T-cell (primary cell): ENCODE results near the gene TNFAIP3. TPM values are rescaled to one million over a fixed set of nuclear protein-coding genes. Genes with fewer than 3 reads are reported as not detected.
"Not testable (repeated sequence)": the region's sequence is repeated elsewhere in the genome, so short reads cannot be mapped to it uniquely, and the experiment has no call there.

Experiments
- ATAC-seq, 4 experiments: fragments of 200-7000 bp in 3 of 4; fragments of 150-1000 bp in 1 of 4; cut with Tn5 transposase; replicated peaks in 1 of 4; 1 replicate in 3 of 4; 2 replicates in 1 of 4; pipeline ENCODE4 v1.10.0; 2021; ENCODE audit warnings: moderate library complexity in 3 of 4, mild to moderate bottlenecking in 2 of 4, moderate number of reproducible peaks in 1 of 4
- CTCF ChIA-PET, 2 donors: fragments of 300-600 bp; sonication (Branson Sonifier 250); formaldehyde crosslinking; loops; one replicate each; lab custom pipeline; 2022; ENCODE audit warnings: antibody characterized with exemption in 2 of 2; lab: Charles Lee
- POLR2A ChIA-PET, 2 donors: fragments of 300-600 bp; sonication (Branson Sonifier 250); formaldehyde crosslinking; loops; one replicate each; lab custom pipeline; 2022; ENCODE audit warnings: antibody characterized with exemption in 2 of 2; lab: Charles Lee
- DNase-seq, 35 experiments: peaks; one replicate each; pipeline versions ENCODE4 v3.0.0 to v3.0.0-alpha.2; 2013 to 2023
- H3K27ac ChIP-seq: one replicate; pipeline ENCODE4 v1.5.1; 2013; ENCODE audit warnings: low read length
- H3K27me3 ChIP-seq, 2 experiments: replicated peaks in 1 of 2; 1 replicate in 1 of 2; 2 replicates in 1 of 2; pipeline versions ENCODE4 v1.6.1 to v1.7.0; 2013; ENCODE audit warnings: low read length in 1 of 2, mixed read lengths in 1 of 2; ENCODE audit not compliant: control insufficient read depth in 2 of 2, insufficient read depth in 2 of 2; ENCODE audit errors: extremely low read depth in 1 of 2
- H3K36me3 ChIP-seq, 2 donors: 1 replicate in 1 of 2; 2 replicates in 1 of 2; pipeline versions ENCODE4 v1.6.1 to v1.7.0; 2013; ENCODE audit warnings: low read length in 1 of 2; ENCODE audit not compliant: control insufficient read depth in 2 of 2, insufficient read depth in 1 of 2; ENCODE audit errors: extremely low read depth in 1 of 2
- H3K4me1 ChIP-seq, 2 experiments: 1 replicate in 1 of 2; 2 replicates in 1 of 2; pipeline versions ENCODE4 v1.6.1 to v1.7.0; 2013; ENCODE audit warnings: low read length in 2 of 2, mixed read lengths in 1 of 2; ENCODE audit not compliant: insufficient read depth in 2 of 2, control insufficient read depth in 1 of 2; ENCODE audit errors: extremely low read depth in 1 of 2
- H3K4me3 ChIP-seq, 2 donors: 1 replicate in 1 of 2; 2 replicates in 1 of 2; pipeline versions ENCODE4 v1.5.1 to v1.7.0; 2013; ENCODE audit warnings: mild to moderate bottlenecking in 2 of 2, low read length in 1 of 2, moderate library complexity in 1 of 2; ENCODE audit not compliant: control insufficient read depth in 1 of 2; ENCODE audit errors: extremely low read depth in 1 of 2
- H3K9me3 ChIP-seq: 2 replicates; pipeline ENCODE4 v1.7.0; 2013
- H3K27ac Mint-ChIP-seq, 2 donors: one replicate each; pipeline ENCODE4 v1.8.0; 2020 to 2021; ENCODE audit warnings: mild to moderate bottlenecking in 2 of 2, mixed read lengths in 2 of 2
- H3K27me3 Mint-ChIP-seq, 2 donors: one replicate each; pipeline ENCODE4 v1.8.0; 2021 to 2022; ENCODE audit warnings: mixed read lengths in 2 of 2
- H3K36me3 Mint-ChIP-seq: one replicate; pipeline ENCODE4 v1.8.0; 2021; ENCODE audit warnings: mixed read lengths
- H3K4me1 Mint-ChIP-seq, 3 donors: one replicate each; pipeline ENCODE4 v1.8.0; 2020 to 2022; ENCODE audit warnings: mixed read lengths in 3 of 3, mild to moderate bottlenecking in 1 of 3
- H3K4me3 Mint-ChIP-seq, 3 donors: one replicate each; pipeline ENCODE4 v1.8.0; 2020 to 2022; ENCODE audit warnings: mild to moderate bottlenecking in 3 of 3, mixed read lengths in 3 of 3, moderate library complexity in 3 of 3
- H3K9me3 Mint-ChIP-seq, 3 donors: one replicate each; pipeline ENCODE4 v1.8.0; 2020 to 2022; ENCODE audit warnings: mixed read lengths in 3 of 3
- WGBS: methylation state at CpG from one replicate; pipeline ENCODE4 v1.1.5; 2013; ENCODE audit warnings: missing lambda C conversion rate; ENCODE audit not compliant: insufficient coverage; 5-methylcytosine and 5-hydroxymethylcytosine counted together
- total RNA-seq, 35 experiments: library from RNA in 6 of 35; stranded (reverse) in 6 of 35; fragments of 120-200 nt in 1 of 35; gene quantifications; one replicate each; pipeline versions ENCODE4 v1.2.1 to v1.2.4 and lab custom pipeline; 2013 to 2026

The TNFAIP3 gene
- total RNA-seq, 5 donors from 2014 or later (not counting 1 experiment from before 2014, with no cell fraction given): 109 to 2,994 (median 145) TPM

- H3K27me3 ChIP-seq, H3K4me1 ChIP-seq, H3K9me3 ChIP-seq, ATAC-seq, H3K4me3 ChIP-seq, CTCF ChIA-PET, DNase-seq, H3K27me3 Mint-ChIP-seq, H3K27ac Mint-ChIP-seq, H3K36me3 ChIP-seq, H3K4me3 Mint-ChIP-seq, H3K4me1 Mint-ChIP-seq, H3K27ac ChIP-seq: not testable (repeated sequence)
- H3K9me3 Mint-ChIP-seq: peaks cover 32 to 55% (median 36%) of the 10 kb centered on the region in 3 donors
- POLR2A ChIA-PET: interaction anchor here in 1 of 2 donors (0.6 kb wide), 1 partner anchor 13 kb away, joined by 6 read pairs; no protein-coding TSS in a partner anchor
- WGBS: no CpG with 5 or more reads among the region's 2 CpGs
- peaks cover 19% of the 10 kb centered on the region for H3K36me3 Mint-ChIP-seq
These were observed 29.0 kb upstream of the TNFAIP3 start for GRCh38 chr6:137838090-137838489.

- H3K27ac Mint-ChIP-seq, H3K27me3 Mint-ChIP-seq, H3K4me3 Mint-ChIP-seq, H3K4me1 Mint-ChIP-seq, H3K36me3 ChIP-seq, POLR2A ChIA-PET, H3K4me1 ChIP-seq, ATAC-seq, CTCF ChIA-PET, H3K27me3 ChIP-seq, H3K4me3 ChIP-seq, H3K27ac ChIP-seq, H3K9me3 ChIP-seq, DNase-seq: not testable (repeated sequence)
- Mint-ChIP-seq H3K9me3 (peaks cover 32 to 55% (median 36%) of the 10 kb centered on the region in 3 donors), H3K36me3 (peaks cover 24% of the 10 kb centered on the region)
- 90% methylated on average over 2 of the region's 5 CpGs for WGBS
These were observed 28.5 kb upstream of the TNFAIP3 start for GRCh38 chr6:137838597-137838996.

- DNase-seq (no peak), ATAC-seq (no peak)
- Mint-ChIP-seq H3K4me3 (no peak overlapping the region), H3K36me3 (peaks cover 25% of the 10 kb centered on the region), H3K9me3 (peaks cover 32 to 55% (median 36%) of the 10 kb centered on the region in 3 donors), H3K27me3 (no peaks in the 10 kb centered on the region), H3K4me1 (peaks cover 0 to 4% (median 0%) of the 10 kb centered on the region in 3 donors), H3K27ac (no peak overlapping the region)
- no peak overlapping the region for H3K4me3 ChIP-seq
- H3K27ac ChIP-seq: no peak overlapping the region
- WGBS: no CpG with 5 or more reads among the region's 2 CpGs
- ChIA-PET CTCF (no interaction called here), POLR2A (no interaction called here)
- no peaks in the 10 kb centered on the region for H3K27me3 ChIP-seq
- no peaks in the 10 kb centered on the region for H3K36me3 ChIP-seq
- peaks cover 7% of the 10 kb centered on the region for H3K9me3 ChIP-seq
- H3K4me1 ChIP-seq: no peaks in the 10 kb centered on the region
These were observed 28.0 kb upstream of the TNFAIP3 start for GRCh38 chr6:137839076-137839475.

GRCh38 chr6:137840252-137840651 is 26.8 kb upstream of the TNFAIP3 start:
- H3K4me3 Mint-ChIP-seq: no peak overlapping the region
- DNase-seq: no peak
- H3K9me3 Mint-ChIP-seq: peaks cover 32 to 52% (median 36%) of the 10 kb centered on the region in 3 donors
- H3K27ac ChIP-seq: no peak overlapping the region
- no peaks in the 10 kb centered on the region for H3K27me3 Mint-ChIP-seq
- peaks cover 0 to 4% (median 0%) of the 10 kb centered on the region in 3 donors for H3K4me1 Mint-ChIP-seq
- no CpG with 5 or more reads among the region's 1 CpG for WGBS
- peaks cover 7% of the 10 kb centered on the region for H3K9me3 ChIP-seq
- no peak overlapping the region for H3K27ac Mint-ChIP-seq
- ChIA-PET CTCF (interaction anchor here in 1 of 2 donors (0.6 to 1.5 kb wide), 3 partner anchors 16 to 44 kb away, joined by 3 read pairs; no protein-coding TSS in a partner anchor), POLR2A (no interaction called here)
- no peaks in the 10 kb centered on the region for H3K36me3 ChIP-seq
- H3K27me3 ChIP-seq: no peaks in the 10 kb centered on the region
- peaks cover 25% of the 10 kb centered on the region for H3K36me3 Mint-ChIP-seq
- no peaks in the 10 kb centered on the region for H3K4me1 ChIP-seq
- no peak for ATAC-seq
- no peak overlapping the region for H3K4me3 ChIP-seq

GRCh38 chr6:137843211-137843610 is 23.8 kb upstream of the TNFAIP3 start:
- Mint-ChIP-seq H3K27ac (no peak overlapping the region), H3K27me3 (no peaks in the 10 kb centered on the region), H3K9me3 (peaks cover 29 to 41% (median 30%) of the 10 kb centered on the region in 3 donors), H3K4me1 (peaks cover 0 to 2% (median 0%) of the 10 kb centered on the region in 3 donors), H3K36me3 (peaks cover 21% of the 10 kb centered on the region), H3K4me3 (no peak overlapping the region)
- peaks cover 7% of the 10 kb centered on the region for H3K9me3 ChIP-seq
- no peak overlapping the region for H3K27ac ChIP-seq
- no peak for DNase-seq
- ChIA-PET CTCF (interaction anchor here in 1 of 2 donors (0.5 to 0.6 kb wide), 2 partner anchors 17 to 54 kb away, joined by 3 read pairs; no protein-coding TSS in a partner anchor), POLR2A (interaction anchor here (0.6 kb wide), 2 partner anchors 10 to 284 kb away, joined by 3 to 5 read pairs; no protein-coding TSS in a partner anchor)
- H3K4me1 ChIP-seq: peaks cover 0 to 5% of the 10 kb centered on the region in 2 experiments
- no peak for ATAC-seq
- H3K27me3 ChIP-seq: no peaks in the 10 kb centered on the region
- H3K36me3 ChIP-seq: no peaks in the 10 kb centered on the region
- H3K4me3 ChIP-seq: no peak overlapping the region

GRCh38 chr6:137844327-137844726 is 22.7 kb upstream of the TNFAIP3 start:
- H3K4me3 ChIP-seq, POLR2A ChIA-PET, H3K4me1 ChIP-seq, H3K36me3 ChIP-seq, H3K27me3 ChIP-seq, H3K9me3 ChIP-seq, H3K27ac Mint-ChIP-seq, H3K4me3 Mint-ChIP-seq, DNase-seq, H3K27me3 Mint-ChIP-seq, ATAC-seq, H3K4me1 Mint-ChIP-seq, CTCF ChIA-PET, H3K27ac ChIP-seq: not testable (repeated sequence)
- H3K36me3 Mint-ChIP-seq: peaks cover 21% of the 10 kb centered on the region
- 100% methylated on average over 1 of the region's 2 CpGs for WGBS
- peaks cover 19 to 30% (median 22%) of the 10 kb centered on the region in 3 donors for H3K9me3 Mint-ChIP-seq
